K562 (cell line): Measurements from ENCODE around the gene DHRS13. TPM values are rescaled to one million over a fixed set of nuclear protein-coding genes. Genes with fewer than 3 reads are reported as not detected.

Experiments
- BDP1 ChIP-seq: IDR thresholded peaks from 3 replicates; pipeline ENCODE4 v1.6.1; 2011; ENCODE audit not compliant: insufficient read length, insufficient read depth
- ESRRA ChIP-seq: fragments of 450-650 bp; IDR thresholded peaks from 2 replicates; pipeline ENCODE4 v1.6.1; 2014; ENCODE audit warnings: low read depth, mild to moderate bottlenecking, moderate library complexity, borderline replicate concordance
- HCFC1 ChIP-seq: IDR thresholded peaks from 2 replicates; pipeline ENCODE4 v1.6.1; 2012; ENCODE audit warnings: low read depth, low read length, improper control_type of control experiment
- KDM1A ChIP-seq, 2 experiments: fragments of 450-650 bp; IDR thresholded peaks; 2 replicates each; pipeline ENCODE4 v1.6.1; 2016; ENCODE audit warnings: mild to moderate bottlenecking in 2 of 2
- MEF2A ChIP-seq: IDR thresholded peaks from 2 replicates; pipeline ENCODE4 v1.6.1; 2011; ENCODE audit warnings: low read depth, mild to moderate bottlenecking, low read length, moderate library complexity; ENCODE audit not compliant: control insufficient read depth
- MTA2 ChIP-seq: fragments of 450-650 bp; IDR thresholded peaks from 2 replicates; pipeline ENCODE4 v1.6.1; 2016; ENCODE audit warnings: low read depth
- PML ChIP-seq: IDR thresholded peaks from 2 replicates; pipeline ENCODE4 v1.6.1; 2012; ENCODE audit warnings: low read length, inconsistent platforms
- RCOR1 ChIP-seq, 2 experiments: IDR thresholded peaks; 2 replicates each; pipeline ENCODE4 v1.6.1; 2012; ENCODE audit warnings: low read depth in 2 of 2, low read length in 2 of 2, borderline replicate concordance in 1 of 2, improper control_type of control experiment in 1 of 2
- SMAD4 ChIP-seq: fragments of 250-450 bp; sonication (Bioruptor Pico); conservative IDR thresholded peaks from 2 replicates; pipeline ENCODE4 v1.8.0; 2021; ENCODE audit warnings: inconsistent platforms, mild to moderate bottlenecking, moderate library complexity
- SRSF9 ChIP-seq: fragments of 200-400 bp; formaldehyde crosslinking; IDR thresholded peaks from 2 replicates; pipeline ENCODE4 v1.6.1; 2017; ENCODE audit warnings: low read depth, low read length, borderline replicate concordance
- STAT5A ChIP-seq: IDR thresholded peaks from 2 replicates; pipeline ENCODE4 v1.6.1; 2012; ENCODE audit warnings: low read length, inconsistent platforms, borderline replicate concordance
- TAF15 ChIP-seq: fragments of 200-400 bp; formaldehyde crosslinking; IDR thresholded peaks from 2 replicates; pipeline ENCODE4 v1.6.1; 2017; ENCODE audit warnings: mild to moderate bottlenecking, low read depth, low read length, moderate library complexity
- polyA plus RNA-seq, 8 experiments: library from polyadenylated mRNA; depleted of rRNA in 4 of 8; stranded (reverse) in 5 of 8; unstranded in 3 of 8; fragments of >200 nt; fragmentation: Nextera tagmentation in 2 of 8; fragmentation: Illumina TruSeq in 1 of 8; extraction: Ambion mirVana in 2 of 8; extraction: Trizol in 1 of 8; gene quantifications; 2 replicates each; pipeline versions ENCODE4 v1.2.1 to v1.2.3, GENCODE V29; 2011 to 2014; ENCODE audit warnings: inconsistent platforms in 1 of 8, missing spikeins in 1 of 8
- total RNA-seq, 7 experiments: library from RNA; depleted of rRNA in 6 of 7; stranded (reverse); fragments of >200 nt in 6 of 7; fragmentation: Illumina TruSeq in 2 of 7; extraction: Trizol in 2 of 7; gene quantifications; 2 replicates each; pipeline versions ENCODE4 v1.2.1 to v1.2.3, GENCODE V29; 2011 to 2021; ENCODE audit warnings: low replicate concordance in 1 of 7
- TF ChIP-seq, protein P1 (sequence below): fragments of 450-650 bp; IDR thresholded peaks from 2 replicates; pipeline ENCODE4 v1.7.1; 2018; ENCODE audit warnings: mild to moderate bottlenecking, low read depth; ENCODE audit not compliant: partially characterized antibody
- TF ChIP-seq, protein P2 (sequence below), 2 experiments: fragments of 450-650 bp; IDR thresholded peaks; 2 replicates each; pipeline ENCODE4 v1.6.1; 2018; ENCODE audit warnings: mild to moderate bottlenecking in 2 of 2, low read depth in 1 of 2; ENCODE audit not compliant: partially characterized antibody in 2 of 2
- TF ChIP-seq, protein P3 (sequence below), 2 experiments: IDR thresholded peaks in 1 of 2; conservative IDR thresholded peaks in 1 of 2; 2 replicates each; pipeline ENCODE4 v1.6.1; 2016; ENCODE audit warnings: low read depth in 2 of 2, mild to moderate bottlenecking in 1 of 2, missing compliant biosample characterization in 1 of 2, missing genetic modification characterization in 1 of 2, moderate library complexity in 1 of 2
- TF ChIP-seq, protein P4 (sequence below): IDR thresholded peaks from 3 replicates; pipeline ENCODE4 v1.6.1; 2011; ENCODE audit warnings: borderline replicate concordance, mild to moderate bottlenecking; ENCODE audit not compliant: insufficient read length, insufficient read depth

The DHRS13 gene
- total and polyA plus RNA-seq, 9 of the 15 experiments (the other 6 are each of a cell fraction or from before 2014, with no cell fraction given) = 0.32 to 52.3 (median 34.3) TPM; not detected in 1

DNA sequence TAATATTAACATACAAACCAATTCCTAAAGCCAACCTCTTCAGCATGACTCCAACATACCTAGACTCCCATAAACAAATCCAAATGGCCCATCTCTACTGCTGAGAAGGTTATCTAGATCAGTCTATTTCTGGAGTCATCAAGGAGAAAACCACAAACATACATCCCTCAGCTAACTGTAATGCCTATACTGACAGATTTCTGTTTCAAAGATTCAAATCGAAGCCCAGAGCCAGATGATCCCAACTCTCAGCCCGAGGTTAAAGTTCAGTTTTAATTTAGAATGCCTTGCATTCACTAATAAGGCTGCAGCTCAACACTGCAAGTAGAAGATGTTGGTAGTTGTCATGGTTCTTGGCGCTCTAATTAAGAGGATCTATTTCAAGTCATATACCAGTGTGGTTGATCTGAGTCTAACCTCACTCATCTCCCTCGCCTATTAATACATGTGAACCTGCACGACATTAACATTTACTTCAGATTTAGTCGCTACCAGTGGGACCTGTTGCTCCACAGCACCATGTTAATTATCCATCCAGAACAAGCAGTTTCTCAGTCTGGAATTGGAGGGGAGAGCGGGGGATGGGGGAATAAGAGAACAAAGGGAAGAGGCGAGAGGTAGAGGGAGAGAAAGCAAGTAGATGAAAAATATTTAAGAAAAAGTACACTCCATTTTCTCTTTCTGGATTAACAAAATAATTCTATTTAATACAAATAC lies 33.0 kb upstream of the DHRS13 start (continued):
- TF ChIP-seq, protein P1, sequence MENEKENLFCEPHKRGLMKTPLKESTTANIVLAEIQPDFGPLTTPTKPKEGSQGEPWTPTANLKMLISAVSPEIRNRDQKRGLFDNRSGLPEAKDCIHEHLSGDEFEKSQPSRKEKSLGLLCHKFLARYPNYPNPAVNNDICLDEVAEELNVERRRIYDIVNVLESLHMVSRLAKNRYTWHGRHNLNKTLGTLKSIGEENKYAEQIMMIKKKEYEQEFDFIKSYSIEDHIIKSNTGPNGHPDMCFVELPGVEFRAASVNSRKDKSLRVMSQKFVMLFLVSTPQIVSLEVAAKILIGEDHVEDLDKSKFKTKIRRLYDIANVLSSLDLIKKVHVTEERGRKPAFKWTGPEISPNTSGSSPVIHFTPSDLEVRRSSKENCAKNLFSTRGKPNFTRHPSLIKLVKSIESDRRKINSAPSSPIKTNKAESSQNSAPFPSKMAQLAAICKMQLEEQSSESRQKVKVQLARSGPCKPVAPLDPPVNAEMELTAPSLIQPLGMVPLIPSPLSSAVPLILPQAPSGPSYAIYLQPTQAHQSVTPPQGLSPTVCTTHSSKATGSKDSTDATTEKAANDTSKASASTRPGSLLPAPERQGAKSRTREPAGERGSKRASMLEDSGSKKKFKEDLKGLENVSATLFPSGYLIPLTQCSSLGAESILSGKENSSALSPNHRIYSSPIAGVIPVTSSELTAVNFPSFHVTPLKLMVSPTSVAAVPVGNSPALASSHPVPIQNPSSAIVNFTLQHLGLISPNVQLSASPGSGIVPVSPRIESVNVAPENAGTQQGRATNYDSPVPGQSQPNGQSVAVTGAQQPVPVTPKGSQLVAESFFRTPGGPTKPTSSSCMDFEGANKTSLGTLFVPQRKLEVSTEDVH = no peak
- peak; percentile 83 for TF ChIP-seq MEF2A
- no peak for TF ChIP-seq PML
- TF ChIP-seq, protein P2, sequence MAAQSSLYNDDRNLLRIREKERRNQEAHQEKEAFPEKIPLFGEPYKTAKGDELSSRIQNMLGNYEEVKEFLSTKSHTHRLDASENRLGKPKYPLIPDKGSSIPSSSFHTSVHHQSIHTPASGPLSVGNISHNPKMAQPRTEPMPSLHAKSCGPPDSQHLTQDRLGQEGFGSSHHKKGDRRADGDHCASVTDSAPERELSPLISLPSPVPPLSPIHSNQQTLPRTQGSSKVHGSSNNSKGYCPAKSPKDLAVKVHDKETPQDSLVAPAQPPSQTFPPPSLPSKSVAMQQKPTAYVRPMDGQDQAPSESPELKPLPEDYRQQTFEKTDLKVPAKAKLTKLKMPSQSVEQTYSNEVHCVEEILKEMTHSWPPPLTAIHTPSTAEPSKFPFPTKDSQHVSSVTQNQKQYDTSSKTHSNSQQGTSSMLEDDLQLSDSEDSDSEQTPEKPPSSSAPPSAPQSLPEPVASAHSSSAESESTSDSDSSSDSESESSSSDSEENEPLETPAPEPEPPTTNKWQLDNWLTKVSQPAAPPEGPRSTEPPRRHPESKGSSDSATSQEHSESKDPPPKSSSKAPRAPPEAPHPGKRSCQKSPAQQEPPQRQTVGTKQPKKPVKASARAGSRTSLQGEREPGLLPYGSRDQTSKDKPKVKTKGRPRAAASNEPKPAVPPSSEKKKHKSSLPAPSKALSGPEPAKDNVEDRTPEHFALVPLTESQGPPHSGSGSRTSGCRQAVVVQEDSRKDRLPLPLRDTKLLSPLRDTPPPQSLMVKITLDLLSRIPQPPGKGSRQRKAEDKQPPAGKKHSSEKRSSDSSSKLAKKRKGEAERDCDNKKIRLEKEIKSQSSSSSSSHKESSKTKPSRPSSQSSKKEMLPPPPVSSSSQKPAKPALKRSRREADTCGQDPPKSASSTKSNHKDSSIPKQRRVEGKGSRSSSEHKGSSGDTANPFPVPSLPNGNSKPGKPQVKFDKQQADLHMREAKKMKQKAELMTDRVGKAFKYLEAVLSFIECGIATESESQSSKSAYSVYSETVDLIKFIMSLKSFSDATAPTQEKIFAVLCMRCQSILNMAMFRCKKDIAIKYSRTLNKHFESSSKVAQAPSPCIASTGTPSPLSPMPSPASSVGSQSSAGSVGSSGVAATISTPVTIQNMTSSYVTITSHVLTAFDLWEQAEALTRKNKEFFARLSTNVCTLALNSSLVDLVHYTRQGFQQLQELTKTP (IDR thresholded peaks at IDR 0.05; ENCODE audit: low read depth in 1 of 2, partially characterized antibody in 2 of 2) = no peak
- TF ChIP-seq TAF15 = no peak
- no peak for TF ChIP-seq SRSF9
- no peak for TF ChIP-seq HCFC1
- TF ChIP-seq STAT5A = no peak
- TF ChIP-seq, protein P3, sequence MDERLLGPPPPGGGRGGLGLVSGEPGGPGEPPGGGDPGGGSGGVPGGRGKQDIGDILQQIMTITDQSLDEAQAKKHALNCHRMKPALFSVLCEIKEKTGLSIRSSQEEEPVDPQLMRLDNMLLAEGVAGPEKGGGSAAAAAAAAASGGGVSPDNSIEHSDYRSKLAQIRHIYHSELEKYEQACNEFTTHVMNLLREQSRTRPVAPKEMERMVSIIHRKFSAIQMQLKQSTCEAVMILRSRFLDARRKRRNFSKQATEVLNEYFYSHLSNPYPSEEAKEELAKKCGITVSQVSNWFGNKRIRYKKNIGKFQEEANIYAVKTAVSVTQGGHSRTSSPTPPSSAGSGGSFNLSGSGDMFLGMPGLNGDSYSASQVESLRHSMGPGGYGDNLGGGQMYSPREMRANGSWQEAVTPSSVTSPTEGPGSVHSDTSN (CRISPR knock-in tag; IDR thresholded peaks at IDR 0.05; ENCODE audit: low read depth) = no peak
- TF ChIP-seq, protein P3 (tag; conservative IDR thresholded peaks at IDR 0.05; ENCODE audit: low read depth) = no peak
- no peak for TF ChIP-seq MTA2
- peak; percentile 43; the same call in 1 of the 2 replicates for TF ChIP-seq ESRRA
- TF ChIP-seq RCOR1 (IDR thresholded peaks at IDR 0.05; ENCODE audit: borderline replicate concordance in 1 of 2, low read depth in 2 of 2, low read length in 2 of 2) = peak in 1 of 2 experiments; percentile 49; a peak in 1 of 4 replicates
- TF ChIP-seq SMAD4 = 0 out of 2 replicates have a peak, but pooled peaks have one; percentile 16
- TF ChIP-seq BDP1 = no peak
- TF ChIP-seq, protein P4, sequence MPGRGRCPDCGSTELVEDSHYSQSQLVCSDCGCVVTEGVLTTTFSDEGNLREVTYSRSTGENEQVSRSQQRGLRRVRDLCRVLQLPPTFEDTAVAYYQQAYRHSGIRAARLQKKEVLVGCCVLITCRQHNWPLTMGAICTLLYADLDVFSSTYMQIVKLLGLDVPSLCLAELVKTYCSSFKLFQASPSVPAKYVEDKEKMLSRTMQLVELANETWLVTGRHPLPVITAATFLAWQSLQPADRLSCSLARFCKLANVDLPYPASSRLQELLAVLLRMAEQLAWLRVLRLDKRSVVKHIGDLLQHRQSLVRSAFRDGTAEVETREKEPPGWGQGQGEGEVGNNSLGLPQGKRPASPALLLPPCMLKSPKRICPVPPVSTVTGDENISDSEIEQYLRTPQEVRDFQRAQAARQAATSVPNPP = no peak
- peak in 1 of 2 experiments; percentile 54; a peak in 2 of 4 replicates for TF ChIP-seq KDM1A (IDR thresholded peaks at IDR 0.05)
